Upper lobe of right lung (tissue), 1 donor: Measurements from ENCODE around the gene CREB3L1. TPM values are rescaled to one million over a fixed set of nuclear protein-coding genes. Genes with fewer than 3 reads are reported as not detected.
A peak's percentile ranks its signal among the peaks of the same experiment; 100 is the strongest.

ENCODE experiments used
- ATAC-seq: fragments of 200-7000 bp; cut with Tn5 transposase; one replicate; pipeline ENCODE4 v1.9.1; 2020; ENCODE audit warnings: mild to moderate bottlenecking, moderate library complexity
- DNase-seq: peaks from one replicate; pipeline ENCODE4 v3.0.0-alpha.2; 2020
- H3K27ac ChIP-seq: fragments of 200-600 bp; one replicate; pipeline ENCODE4 v1.8.0; 2022
- H3K27me3 ChIP-seq: fragments of 200-600 bp; one replicate; pipeline ENCODE4 v1.8.0; 2022; ENCODE audit warnings: mild to moderate bottlenecking
- H3K36me3 ChIP-seq: fragments of 200-600 bp; one replicate; pipeline ENCODE4 v1.8.0; 2022
- H3K4me1 ChIP-seq: fragments of 200-600 bp; one replicate; pipeline ENCODE4 v1.8.0; 2022
- H3K4me3 ChIP-seq: fragments of 200-600 bp; one replicate; pipeline ENCODE4 v1.8.0; 2022; ENCODE audit warnings: mild to moderate bottlenecking
- H3K9me3 ChIP-seq: fragments of 200-600 bp; one replicate; pipeline ENCODE4 v1.8.0; 2022
- intact Hi-C: fragments of 100-400 bp; cut with DNase I; formaldehyde crosslinking; loops from one replicate; pipeline ENCODE4 v1.11.0; 2022
- total RNA-seq: library from RNA; stranded (reverse); fragmentation: NEBNext Ultra II Directional; extraction: Animal tissue kit (Norgen Biotek cat#: 25700); gene quantifications from one replicate; pipeline ENCODE4 v1.2.1, GENCODE V29; 2021
- TF ChIP-seq, protein P1 (sequence below): fragments of 200-600 bp; IDR thresholded peaks from one replicate; pipeline ENCODE4 v1.8.0; 2022; ENCODE audit warnings: antibody characterized with exemption
- donor health status: DM: no; HTN: yes; CAD: no; lungs with severe emphysema.

Gene CREB3L1
- total RNA-seq, 1 donor from 2014 or later, result 47.4 TPM

DNA sequence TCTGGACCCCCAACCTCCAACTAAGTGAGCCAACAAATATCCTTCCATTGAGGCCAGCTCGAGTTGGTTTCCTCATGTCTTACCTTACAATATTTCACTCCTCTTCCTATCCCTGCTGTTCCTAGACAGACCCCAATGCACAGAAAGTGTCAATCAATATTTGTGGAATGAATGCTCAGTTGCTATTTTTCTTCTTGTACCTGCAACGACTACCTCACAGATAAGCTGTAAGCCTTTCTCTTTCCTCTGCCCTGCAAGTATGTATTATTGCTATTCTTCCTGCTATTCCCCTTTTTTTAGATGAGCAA is 26.8 kb upstream of the CREB3L1 start:
- no peak overlapping the region for H3K27ac ChIP-seq
- ATAC-seq (no peak), DNase-seq (no peak)
- no peaks in the 10 kb centered on the region for H3K36me3 ChIP-seq
- H3K4me1 ChIP-seq, result no peaks in the 10 kb centered on the region
- intact Hi-C loops, result no loop called here
- TF ChIP-seq, protein P1, sequence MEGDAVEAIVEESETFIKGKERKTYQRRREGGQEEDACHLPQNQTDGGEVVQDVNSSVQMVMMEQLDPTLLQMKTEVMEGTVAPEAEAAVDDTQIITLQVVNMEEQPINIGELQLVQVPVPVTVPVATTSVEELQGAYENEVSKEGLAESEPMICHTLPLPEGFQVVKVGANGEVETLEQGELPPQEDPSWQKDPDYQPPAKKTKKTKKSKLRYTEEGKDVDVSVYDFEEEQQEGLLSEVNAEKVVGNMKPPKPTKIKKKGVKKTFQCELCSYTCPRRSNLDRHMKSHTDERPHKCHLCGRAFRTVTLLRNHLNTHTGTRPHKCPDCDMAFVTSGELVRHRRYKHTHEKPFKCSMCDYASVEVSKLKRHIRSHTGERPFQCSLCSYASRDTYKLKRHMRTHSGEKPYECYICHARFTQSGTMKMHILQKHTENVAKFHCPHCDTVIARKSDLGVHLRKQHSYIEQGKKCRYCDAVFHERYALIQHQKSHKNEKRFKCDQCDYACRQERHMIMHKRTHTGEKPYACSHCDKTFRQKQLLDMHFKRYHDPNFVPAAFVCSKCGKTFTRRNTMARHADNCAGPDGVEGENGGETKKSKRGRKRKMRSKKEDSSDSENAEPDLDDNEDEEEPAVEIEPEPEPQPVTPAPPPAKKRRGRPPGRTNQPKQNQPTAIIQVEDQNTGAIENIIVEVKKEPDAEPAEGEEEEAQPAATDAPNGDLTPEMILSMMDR, result no peak
- no peak overlapping the region for H3K4me3 ChIP-seq
- no peaks in the 10 kb centered on the region for H3K9me3 ChIP-seq
- H3K27me3 ChIP-seq, result no peaks in the 10 kb centered on the region

DNA sequence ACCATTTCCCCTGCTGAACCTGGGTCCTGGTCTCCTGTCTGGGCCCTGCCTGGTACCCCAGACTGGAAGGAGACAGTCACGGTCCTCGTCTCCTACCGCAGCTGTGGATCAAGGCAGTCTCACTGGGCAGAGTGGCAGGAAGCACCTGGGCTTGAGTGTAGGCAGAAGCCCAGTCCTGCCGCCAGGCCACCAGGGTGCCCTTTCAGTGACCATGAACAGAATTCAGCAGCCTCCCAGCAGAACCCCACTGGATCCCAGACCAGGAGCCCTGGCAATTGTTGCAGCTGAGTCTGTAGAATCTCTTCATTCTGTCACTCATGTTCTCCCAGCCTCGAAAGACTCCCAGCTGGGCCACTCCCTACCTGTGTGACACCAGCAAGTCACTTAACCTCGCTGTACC is 25.5 kb upstream of the CREB3L1 start:
- Histone ChIP-seq H3K4me1 (no peaks in the 10 kb centered on the region), H3K27me3 (no peaks in the 10 kb centered on the region), H3K36me3 (no peaks in the 10 kb centered on the region), H3K27ac (no peak overlapping the region), H3K9me3 (no peaks in the 10 kb centered on the region), H3K4me3 (no peak overlapping the region)
- DNase-seq (no peak), ATAC-seq (no peak)
- intact Hi-C loops, result no loop called here
- TF ChIP-seq, protein P1, result no peak

DNA sequence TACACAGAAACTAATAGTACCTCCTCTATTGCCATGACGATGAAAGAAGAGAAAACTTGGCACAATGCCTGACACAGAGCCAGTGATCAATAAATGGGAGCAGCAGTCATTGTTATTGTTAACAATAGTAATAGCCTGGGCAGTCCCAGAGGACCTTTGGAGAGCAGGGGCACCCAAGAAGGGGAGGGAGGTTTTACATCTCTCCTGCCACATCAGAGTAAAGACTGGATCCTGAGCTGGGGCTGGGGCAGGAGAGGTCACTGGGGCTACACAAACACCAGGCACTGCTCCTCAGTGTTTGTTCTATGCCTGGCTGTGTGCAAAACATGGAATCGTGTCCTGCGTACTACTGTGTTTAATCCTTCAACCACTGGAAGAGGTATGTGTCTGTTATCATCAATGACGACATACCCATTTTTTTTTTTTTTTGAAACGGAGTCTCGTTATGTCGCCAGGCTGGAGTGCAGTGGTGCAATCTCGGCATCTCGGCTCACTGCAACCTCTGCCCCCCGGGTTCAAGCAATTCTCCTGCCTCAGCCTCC is 25.0 kb upstream of the CREB3L1 start:
- TF ChIP-seq, protein P1, result no peak
- no peaks in the 10 kb centered on the region for H3K27me3 ChIP-seq
- no peaks in the 10 kb centered on the region for H3K4me1 ChIP-seq
- H3K4me3 ChIP-seq, result no peak overlapping the region
- H3K27ac ChIP-seq, result no peak overlapping the region
- DNase-seq, result no peak
- no peaks in the 10 kb centered on the region for H3K9me3 ChIP-seq
- peak; percentile 44 for ATAC-seq
- H3K36me3 ChIP-seq, result no peaks in the 10 kb centered on the region
- intact Hi-C loops, result no loop called here

DNA sequence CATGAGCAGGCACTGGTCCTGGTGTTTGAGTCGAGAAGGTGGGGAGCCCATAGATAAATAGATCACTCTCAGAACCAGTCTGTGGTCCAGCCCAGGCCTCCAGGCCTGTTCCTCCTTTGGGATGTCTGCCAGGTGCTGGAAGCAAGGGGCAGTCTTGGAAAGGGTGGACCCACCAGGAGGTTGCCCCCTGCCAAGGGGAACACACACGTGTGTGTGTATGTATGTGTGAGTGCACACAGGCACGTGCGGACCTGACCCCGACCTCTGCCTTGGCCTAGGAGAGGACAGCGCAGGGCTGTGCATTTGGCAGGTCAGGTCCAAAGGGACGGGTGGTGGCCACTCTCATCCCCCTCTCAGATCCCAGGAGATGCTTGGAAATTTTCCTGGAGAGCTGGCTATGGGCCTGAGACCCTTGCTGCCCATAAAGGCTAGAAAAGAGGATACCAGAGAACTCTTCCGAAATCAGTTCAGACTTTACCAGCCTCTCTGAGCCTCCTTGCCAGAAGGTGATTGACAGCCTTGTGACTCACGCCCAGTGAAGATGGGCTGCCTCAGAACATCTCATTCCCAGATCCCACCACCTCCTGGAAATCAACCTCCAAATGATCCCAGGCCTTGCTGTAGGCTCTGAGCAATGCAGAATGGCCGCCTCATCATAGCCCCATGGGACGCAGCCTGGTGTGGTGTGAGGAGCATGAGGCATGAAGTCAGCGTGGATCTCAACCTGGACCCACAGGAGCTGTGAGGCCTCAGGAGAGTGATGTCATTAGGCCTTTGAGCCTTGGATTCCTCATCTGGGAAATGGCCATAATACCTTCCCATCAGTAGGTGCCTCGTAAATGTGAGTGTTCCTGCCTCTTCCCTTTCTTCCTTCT is 24.0 kb upstream of the CREB3L1 start:
- no peak overlapping the region for H3K27ac ChIP-seq
- no peaks in the 10 kb centered on the region for H3K4me1 ChIP-seq
- ATAC-seq (peak; percentile 19), DNase-seq (no peak)
- H3K9me3 ChIP-seq, result no peaks in the 10 kb centered on the region
- intact Hi-C loops, result no loop called here
- no peaks in the 10 kb centered on the region for H3K36me3 ChIP-seq
- TF ChIP-seq, protein P1, result no peak
- no peak overlapping the region for H3K4me3 ChIP-seq
- H3K27me3 ChIP-seq, result no peaks in the 10 kb centered on the region

DNA sequence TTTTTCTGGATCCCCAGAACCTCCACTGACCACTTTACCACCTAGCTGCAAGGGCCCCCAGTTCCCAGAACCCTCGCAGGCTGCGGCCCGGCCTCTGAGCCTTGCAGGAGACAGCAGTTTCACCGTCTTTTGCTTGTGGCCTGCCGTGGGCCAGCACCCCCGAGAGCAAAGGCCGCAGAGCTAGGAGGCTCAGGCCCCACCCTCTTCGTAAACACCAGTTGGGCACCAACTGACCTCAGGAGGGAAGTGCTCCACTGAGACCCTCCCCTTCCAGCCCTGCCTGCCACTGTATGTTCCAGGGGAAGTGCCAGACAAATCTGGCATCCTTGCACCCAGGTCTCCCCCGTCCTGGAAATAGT is 23.4 kb upstream of the CREB3L1 start:
- no peaks in the 10 kb centered on the region for H3K9me3 ChIP-seq
- TF ChIP-seq, protein P1, result no peak
- H3K36me3 ChIP-seq, result no peaks in the 10 kb centered on the region
- no peak for ATAC-seq
- no peak overlapping the region for H3K27ac ChIP-seq
- H3K4me1 ChIP-seq, result no peaks in the 10 kb centered on the region
- DNase-seq, result no peak
- H3K4me3 ChIP-seq, result no peak overlapping the region
- no peaks in the 10 kb centered on the region for H3K27me3 ChIP-seq
- intact Hi-C loops, result no loop called here
